Duodenal mucosa (tissue), 2 donors: Measurements from ENCODE around the gene PLXNB1.
"Not testable (repeated sequence)": the region's sequence is repeated elsewhere in the genome, so short reads cannot be mapped to it uniquely, and the experiment has no call there.

Experiments used
- H3K27ac ChIP-seq: one replicate; pipeline ENCODE4 v1.7.0; 2013; ENCODE audit warnings: low read depth, low read length
- H3K27me3 ChIP-seq, 2 donors: one replicate each; pipeline ENCODE4 v1.7.0; 2013; ENCODE audit warnings: low read length in 2 of 2, control low read depth in 1 of 2; ENCODE audit not compliant: insufficient read depth in 2 of 2, control insufficient read depth in 1 of 2
- H3K36me3 ChIP-seq, 2 donors: one replicate each; pipeline ENCODE4 v1.7.0; 2013; ENCODE audit warnings: low read length in 2 of 2, control low read depth in 1 of 2; ENCODE audit not compliant: insufficient read depth in 2 of 2, control insufficient read depth in 1 of 2
- H3K4me1 ChIP-seq, 2 donors: one replicate each; pipeline ENCODE4 v1.7.0; 2013; ENCODE audit warnings: low read length in 2 of 2, control low read depth in 1 of 2; ENCODE audit not compliant: insufficient read depth in 2 of 2, control insufficient read depth in 1 of 2
- H3K4me3 ChIP-seq, 2 donors: one replicate each; pipeline ENCODE4 v1.7.0; 2013; ENCODE audit warnings: low read length in 2 of 2, low read depth in 1 of 2
- H3K9ac ChIP-seq, 2 donors: one replicate each; pipeline ENCODE4 v1.7.0; 2013; ENCODE audit warnings: low read length in 2 of 2, low read depth in 1 of 2
- H3K9me3 ChIP-seq, 2 donors: one replicate each; pipeline ENCODE4 v1.7.0; 2013; ENCODE audit warnings: low read length in 2 of 2, control low read depth in 1 of 2; ENCODE audit not compliant: control insufficient read depth in 1 of 2

PLXNB1 gene

DNA sequence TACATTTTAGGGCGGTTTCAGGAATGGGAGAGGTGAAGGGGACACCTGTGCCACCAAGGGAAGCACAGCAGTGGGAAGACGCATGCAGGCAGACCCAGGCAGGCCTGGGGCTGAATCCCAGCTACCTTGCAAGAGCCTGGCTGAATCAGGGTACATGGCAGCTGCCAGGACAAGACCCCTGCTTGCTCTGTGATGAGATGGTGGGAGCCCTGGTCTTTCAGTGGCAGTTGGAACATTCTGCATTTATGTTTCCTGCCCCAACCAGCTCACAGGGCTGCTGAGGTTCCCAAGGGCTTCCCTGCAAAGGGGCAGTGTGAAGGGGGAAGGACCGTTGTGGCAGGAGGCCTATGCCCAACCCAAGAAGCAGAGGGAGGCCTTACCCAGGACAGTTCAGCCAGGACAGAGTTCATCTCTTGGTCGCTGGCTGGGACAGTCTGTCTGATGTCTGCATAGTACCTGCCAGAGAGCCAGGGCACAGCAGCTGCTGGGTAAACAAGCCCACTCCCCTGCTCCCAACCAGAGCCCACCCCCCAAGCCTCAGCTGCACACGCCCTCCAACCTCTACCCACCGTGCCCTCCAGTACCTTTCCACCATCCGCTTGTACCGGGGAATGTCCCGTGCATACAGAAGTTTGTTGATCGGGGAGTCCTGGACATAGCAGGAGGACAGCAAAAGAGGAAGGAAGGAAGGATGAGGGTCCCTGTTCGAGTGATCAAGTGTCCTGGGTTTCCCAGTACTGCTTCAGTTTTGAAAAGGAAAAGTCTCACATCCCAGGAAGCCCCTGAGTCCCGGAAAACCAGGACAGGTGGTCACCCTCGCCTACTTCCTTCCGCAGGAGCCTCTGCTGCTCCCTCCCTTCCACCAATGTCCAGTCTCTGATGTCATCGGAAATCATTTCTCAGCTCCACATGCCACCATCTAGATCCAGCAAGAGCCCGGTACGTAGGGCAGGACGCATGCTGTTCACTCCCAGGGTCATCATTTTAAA lies 23.1 kb downstream of the PLXNB1 start:
- H3K27ac ChIP-seq, result no peak overlapping the region
- no peaks in the 10 kb centered on the region for H3K4me1 ChIP-seq
- no peaks in the 10 kb centered on the region for H3K9me3 ChIP-seq
- H3K9ac ChIP-seq, result no peak overlapping the region
- no peak overlapping the region for H3K4me3 ChIP-seq
- H3K36me3 ChIP-seq, result peaks cover 45 to 85% of the 10 kb centered on the region in 2 donors
- H3K27me3 ChIP-seq, result no peaks in the 10 kb centered on the region

- no peaks in the 10 kb centered on the region for H3K27me3 ChIP-seq
- no peaks in the 10 kb centered on the region for H3K9me3 ChIP-seq
- H3K4me3 ChIP-seq, result no peak overlapping the region
- H3K27ac ChIP-seq, result no peak overlapping the region
- peaks cover 39 to 77% of the 10 kb centered on the region in 2 donors for H3K36me3 ChIP-seq
- H3K4me1 ChIP-seq, result no peaks in the 10 kb centered on the region
- H3K9ac ChIP-seq, result no peak overlapping the region
Observed at GRCh38 chr3:48405971-48406370, 23.9 kb downstream of the PLXNB1 start.

DNA sequence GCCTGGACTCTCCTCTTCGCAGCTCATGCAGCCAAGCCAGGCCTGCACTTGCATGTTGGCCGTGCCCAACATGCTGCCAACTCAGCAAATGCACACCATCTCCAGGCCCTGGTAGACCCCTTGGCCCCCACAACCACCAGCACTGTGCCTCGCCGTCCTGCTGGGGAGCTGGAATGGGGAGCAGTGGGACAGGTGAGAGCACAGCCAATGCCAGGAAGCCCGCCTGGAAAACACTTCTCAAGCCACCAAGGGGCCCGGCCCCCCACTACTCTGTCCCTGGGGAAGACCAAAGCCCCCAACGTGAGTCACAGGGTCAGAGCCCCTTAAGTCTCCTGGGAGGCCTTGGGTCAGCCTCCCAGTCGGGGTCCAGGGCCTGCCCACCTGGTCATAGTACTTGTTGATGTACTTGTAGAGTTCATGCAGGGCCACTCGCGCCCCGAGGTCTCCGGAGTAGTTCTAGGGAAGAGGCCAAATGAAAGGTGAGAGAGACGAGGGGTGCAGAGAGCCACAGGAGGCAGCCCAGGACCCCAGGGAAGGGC lies 24.5 kb downstream of the PLXNB1 start:
- no peaks in the 10 kb centered on the region for H3K9me3 ChIP-seq
- peaks cover 39 to 72% of the 10 kb centered on the region in 2 donors for H3K36me3 ChIP-seq
- H3K4me1 ChIP-seq, result no peaks in the 10 kb centered on the region
- no peak overlapping the region for H3K4me3 ChIP-seq
- H3K27ac ChIP-seq, result no peak overlapping the region
- no peaks in the 10 kb centered on the region for H3K27me3 ChIP-seq
- no peak overlapping the region for H3K9ac ChIP-seq

- H3K9me3 ChIP-seq, result no peaks in the 10 kb centered on the region
- no peaks in the 10 kb centered on the region for H3K4me1 ChIP-seq
- H3K36me3 ChIP-seq, result peaks cover 32 to 66% of the 10 kb centered on the region in 2 donors
- H3K27ac ChIP-seq, result no peak overlapping the region
- H3K27me3 ChIP-seq, result no peaks in the 10 kb centered on the region
- no peak overlapping the region for H3K4me3 ChIP-seq
- no peak overlapping the region for H3K9ac ChIP-seq
Observed at GRCh38 chr3:48404440-48405342, 25.2 kb downstream of the PLXNB1 start.

- H3K4me1 ChIP-seq, result no peaks in the 10 kb centered on the region
- no peak overlapping the region for H3K9ac ChIP-seq
- H3K36me3 ChIP-seq, result peaks cover 26 to 57% of the 10 kb centered on the region in 2 donors
- H3K27me3 ChIP-seq, result no peaks in the 10 kb centered on the region
- H3K4me3 ChIP-seq, result no peak overlapping the region
- no peak overlapping the region for H3K27ac ChIP-seq
- no peaks in the 10 kb centered on the region for H3K9me3 ChIP-seq
Observed at GRCh38 chr3:48403533-48404439, 26.1 kb downstream of the PLXNB1 start.

- no peaks in the 10 kb centered on the region for H3K4me1 ChIP-seq
- H3K36me3 ChIP-seq, result peaks cover 26 to 51% of the 10 kb centered on the region in 2 donors
- H3K9ac ChIP-seq, result no peak overlapping the region
- H3K4me3 ChIP-seq, result no peak overlapping the region
- peaks cover 0 to 2% of the 10 kb centered on the region in 2 donors for H3K27me3 ChIP-seq
- H3K9me3 ChIP-seq, result no peaks in the 10 kb centered on the region
- H3K27ac ChIP-seq, result no peak overlapping the region
Observed at GRCh38 chr3:48402907-48403306, 27.0 kb downstream of the PLXNB1 start.

GRCh38 chr3:48402281-48402732 lies 27.6 kb downstream of the PLXNB1 start:
- Histone ChIP-seq H3K4me1 (no peaks in the 10 kb centered on the region), H3K27me3 (peaks cover 0 to 3% of the 10 kb centered on the region in 2 donors), H3K27ac (no peak overlapping the region), H3K9me3 (no peaks in the 10 kb centered on the region), H3K9ac (no peak overlapping the region), H3K4me3 (no peak overlapping the region), H3K36me3 (peaks cover 22 to 47% of the 10 kb centered on the region in 2 donors)

DNA sequence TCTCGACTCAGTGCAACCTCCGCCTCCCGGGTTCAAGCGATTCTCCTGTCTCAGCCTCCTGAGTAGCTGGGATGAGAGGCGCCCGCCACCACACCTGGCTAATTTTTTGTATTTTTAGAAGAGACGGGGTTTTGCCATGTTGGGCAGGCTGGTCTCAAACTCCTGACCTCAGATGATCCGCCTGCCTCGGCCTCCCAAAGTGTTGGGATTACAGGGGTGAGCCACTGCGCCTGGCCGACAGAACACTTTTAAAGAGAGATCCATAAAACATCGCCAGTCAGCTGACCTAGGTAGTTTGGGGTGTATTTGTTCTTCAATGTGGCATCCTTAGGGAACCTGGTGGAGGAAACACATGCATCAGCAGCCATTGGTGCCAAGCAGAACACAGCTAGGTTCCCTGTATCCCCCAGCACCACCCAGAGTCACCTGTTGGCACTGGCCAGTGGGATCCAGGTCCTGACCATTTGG lies 28.4 kb downstream of the PLXNB1 start:
- not testable (repeated sequence) for H3K27ac ChIP-seq, H3K9ac ChIP-seq, H3K4me1 ChIP-seq, H3K9me3 ChIP-seq, H3K27me3 ChIP-seq, H3K4me3 ChIP-seq
- H3K36me3 ChIP-seq, result peaks cover 15 to 39% of the 10 kb centered on the region in 2 donors

GRCh38 chr3:48400824-48401433 lies 29.0 kb downstream of the PLXNB1 start:
- peaks cover 0 to 3% of the 10 kb centered on the region in 2 donors for H3K27me3 ChIP-seq
- no peak overlapping the region for H3K9ac ChIP-seq
- H3K4me1 ChIP-seq, result no peaks in the 10 kb centered on the region
- no peak overlapping the region for H3K27ac ChIP-seq
- H3K9me3 ChIP-seq, result no peaks in the 10 kb centered on the region
- peaks cover 10 to 33% of the 10 kb centered on the region in 2 donors for H3K36me3 ChIP-seq
- no peak overlapping the region for H3K4me3 ChIP-seq
